GM21619 (cell line): Measurements from ENCODE around the gene FUZ.

ENCODE experiments used
- ATAC-seq: cut with Tn5 transposase; IDR thresholded peaks from one replicate; pipeline ENCODE4 v1.9.1; 2021; ENCODE audit not compliant: unreplicated experiment

The FUZ gene

GRCh38 chr19:49851456-49852259 lies 38.6 kb upstream of the FUZ start:
- ATAC-seq, result no peak

GRCh38 chr19:49850487-49851342 lies 37.6 kb upstream of the FUZ start, which contains the start of gene PTOV1:
Gene PTOV1, plus strand, starts transcription at chr19:49851159.
- ATAC-seq, result peak; percentile 61

- ATAC-seq, result no peak
Observed at GRCh38 chr19:49850221-49850486, 37.1 kb upstream of the FUZ start.

DNA sequence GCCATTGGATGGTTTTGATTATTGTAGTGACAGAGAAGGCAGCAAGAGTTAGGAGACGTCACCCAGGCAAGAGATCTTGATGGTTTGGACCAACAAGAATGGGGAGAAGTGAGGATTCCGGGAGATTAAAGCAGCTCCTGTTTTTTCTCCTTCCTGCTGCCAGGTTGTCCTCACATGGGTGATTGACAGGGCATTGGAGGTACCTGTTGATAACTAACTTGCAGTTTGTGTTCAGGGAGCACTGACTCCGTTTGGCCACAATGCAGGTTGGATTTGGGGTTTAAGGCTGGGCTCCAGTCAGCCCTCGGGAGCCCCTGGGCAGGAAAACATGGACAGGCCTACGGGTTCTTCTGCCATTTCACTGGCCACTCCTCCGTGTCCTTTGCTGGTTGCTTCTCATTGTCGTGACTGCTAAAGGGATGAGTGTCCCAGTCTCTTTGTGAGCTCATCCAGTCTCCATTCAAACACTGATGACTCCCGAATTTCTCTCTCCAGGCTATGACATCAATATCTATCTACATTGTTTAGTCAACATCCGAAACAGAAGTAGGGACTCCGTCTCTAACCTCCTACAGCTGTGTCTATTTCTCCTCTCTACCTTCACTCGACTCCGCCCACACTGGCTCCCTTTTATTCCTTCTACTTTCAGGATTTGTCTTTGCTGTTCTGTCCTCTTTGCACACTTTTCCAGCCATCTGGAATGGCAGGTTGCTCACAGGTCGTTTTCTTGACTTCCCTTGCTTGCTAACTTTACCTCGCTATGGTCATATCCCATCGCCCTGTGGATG lies 36.5 kb upstream of the FUZ start:
- no peak for ATAC-seq

DNA sequence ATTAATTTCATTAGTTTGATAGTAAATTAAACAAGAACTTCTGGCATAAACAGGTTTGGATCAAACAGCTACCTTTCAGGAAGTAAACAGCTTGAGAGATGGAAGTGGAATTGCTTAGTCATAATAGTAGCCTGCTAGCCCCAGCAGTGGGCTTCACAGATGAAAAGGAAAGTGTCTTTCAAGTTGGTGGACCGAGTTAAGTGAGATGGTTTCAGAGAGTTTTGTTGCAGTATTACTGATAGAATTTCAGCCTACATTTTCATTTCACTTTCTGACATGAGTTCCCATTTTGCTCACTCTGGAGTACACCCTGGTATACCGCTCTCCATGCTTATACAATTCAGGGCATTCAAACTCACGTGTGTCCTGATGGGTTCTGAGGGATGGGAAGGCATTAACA lies 35.8 kb upstream of the FUZ start:
- ATAC-seq, result no peak

DNA sequence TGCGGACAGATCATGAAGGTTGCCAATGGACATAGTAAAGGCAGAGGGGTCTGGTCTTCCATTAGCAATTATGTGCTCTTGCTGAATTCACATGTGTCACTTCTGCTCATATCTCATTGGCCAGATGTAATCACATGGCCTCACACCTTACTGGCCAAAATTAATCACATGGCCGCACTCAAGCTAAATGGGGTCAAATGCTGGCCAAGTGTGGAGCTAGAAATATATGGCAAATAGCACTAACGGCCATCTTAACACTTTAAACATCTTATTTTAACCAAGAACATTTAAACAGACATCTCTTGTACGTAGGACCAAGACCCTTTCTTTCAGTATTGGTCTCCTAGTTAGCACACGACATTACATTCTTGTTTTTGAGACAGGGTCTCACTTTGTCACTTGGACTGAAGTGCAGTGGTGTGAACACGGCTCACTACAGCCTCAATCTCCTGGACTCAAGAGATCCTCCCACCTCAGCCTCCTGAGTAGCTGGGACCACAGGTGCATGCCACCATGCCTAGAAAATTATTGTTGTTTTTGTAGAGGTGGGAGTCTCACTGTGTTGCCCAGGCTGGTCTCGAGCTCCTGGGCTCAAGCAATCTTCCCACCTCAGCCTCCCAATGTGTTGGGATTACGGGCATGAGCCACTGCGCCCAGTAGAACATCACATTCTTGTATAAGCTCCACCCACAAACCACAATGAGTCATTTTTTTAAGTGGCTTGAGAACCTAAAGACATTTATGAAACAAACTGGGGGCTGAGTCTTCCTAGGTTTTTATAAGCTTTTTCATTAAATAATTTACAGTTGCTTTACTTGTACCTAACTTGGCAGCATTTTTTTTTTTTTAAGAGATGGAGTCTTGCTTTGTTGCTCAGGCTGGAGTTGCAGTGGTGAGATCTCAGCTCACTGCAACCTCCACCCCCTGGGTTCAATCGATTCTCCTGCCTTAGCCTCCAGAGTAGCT lies 34.9 kb upstream of the FUZ start:
- no peak for ATAC-seq

DNA sequence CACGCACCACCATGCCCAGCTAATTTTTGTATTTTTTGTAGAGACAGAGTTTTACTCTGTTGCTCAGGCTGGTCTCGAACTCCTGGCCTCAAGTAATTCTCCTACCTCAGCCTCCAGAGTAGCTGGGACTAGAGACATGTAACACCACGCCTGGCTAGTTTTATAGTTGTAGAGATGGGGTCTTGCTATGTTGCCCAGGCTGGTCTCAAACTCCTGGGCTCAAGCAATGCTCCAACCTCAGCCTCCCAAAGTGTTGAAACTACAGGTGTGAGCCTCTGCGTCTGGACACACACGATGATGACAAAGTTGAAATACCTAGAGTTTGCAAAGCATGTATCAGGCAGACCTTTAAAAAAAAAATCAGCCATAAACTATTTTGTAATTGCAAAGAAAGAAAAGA lies 33.3 kb upstream of the FUZ start:
- ATAC-seq, result no peak

DNA sequence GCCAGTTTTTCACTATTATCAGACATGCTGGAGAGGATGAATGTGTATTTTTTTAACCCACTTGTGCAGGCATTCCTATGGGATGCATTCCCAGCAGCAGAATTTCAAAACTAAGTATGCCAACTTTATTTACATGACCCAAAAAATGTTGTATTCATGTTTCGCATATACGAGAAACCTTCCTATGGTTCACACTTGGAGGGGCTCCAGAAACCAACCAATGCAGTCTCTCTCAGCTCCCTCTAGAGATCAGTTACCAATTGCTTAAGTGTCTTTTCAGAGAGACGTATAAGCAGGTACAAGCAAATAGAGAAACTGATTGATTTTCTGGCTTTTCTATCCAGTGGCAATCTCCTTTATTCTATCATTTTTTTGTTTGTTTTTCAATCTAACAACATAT lies 32.3 kb upstream of the FUZ start:
- no peak for ATAC-seq

DNA sequence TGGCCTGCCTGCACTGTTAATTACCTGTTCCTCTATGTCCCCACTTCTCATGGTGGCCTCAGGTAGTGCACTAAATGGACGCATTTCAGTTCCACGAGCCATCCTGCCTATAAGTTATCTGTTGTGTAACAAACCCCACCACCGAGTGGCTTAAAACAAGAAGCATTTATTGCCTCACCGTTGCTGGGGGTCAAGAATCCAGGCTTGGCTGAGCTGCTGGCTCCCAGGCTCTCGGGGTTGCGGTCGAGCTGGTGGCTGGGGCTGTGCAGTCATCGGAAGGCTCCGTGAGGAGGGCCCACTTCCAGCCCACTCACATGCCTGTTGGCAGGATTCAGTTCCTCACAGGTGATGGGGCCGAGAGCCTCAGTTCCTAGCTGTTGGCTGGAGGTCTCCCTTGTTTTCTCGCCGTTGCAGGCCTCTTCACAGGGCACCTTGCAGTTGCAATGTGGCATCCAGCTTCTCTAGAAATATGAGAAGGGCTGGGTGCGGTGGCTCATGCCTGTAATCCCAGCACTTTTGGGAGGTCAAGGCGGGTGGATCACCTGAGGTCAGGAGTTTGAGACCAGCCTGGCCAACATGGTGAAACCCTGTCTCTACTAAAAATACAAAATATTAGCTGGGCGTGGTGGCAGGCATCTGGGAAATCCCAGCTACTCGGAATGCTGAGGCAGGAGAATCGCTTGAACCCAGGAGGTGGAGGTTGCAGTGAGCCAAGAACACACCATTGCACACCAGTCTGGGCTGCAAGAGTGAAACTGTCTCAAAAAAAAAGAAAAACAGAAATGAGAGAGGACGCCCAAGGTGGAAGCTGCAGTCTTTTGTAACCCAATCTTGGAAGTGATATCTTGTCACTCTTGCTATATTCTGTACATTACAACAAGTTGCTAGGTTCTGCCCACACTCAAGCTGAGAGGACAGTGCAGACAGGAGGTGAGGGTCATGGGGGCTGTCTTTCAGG lies 31.3 kb upstream of the FUZ start:
- no peak for ATAC-seq

GRCh38 chr19:49843265-49843664 lies 30.2 kb upstream of the FUZ start:
- no peak for ATAC-seq

DNA sequence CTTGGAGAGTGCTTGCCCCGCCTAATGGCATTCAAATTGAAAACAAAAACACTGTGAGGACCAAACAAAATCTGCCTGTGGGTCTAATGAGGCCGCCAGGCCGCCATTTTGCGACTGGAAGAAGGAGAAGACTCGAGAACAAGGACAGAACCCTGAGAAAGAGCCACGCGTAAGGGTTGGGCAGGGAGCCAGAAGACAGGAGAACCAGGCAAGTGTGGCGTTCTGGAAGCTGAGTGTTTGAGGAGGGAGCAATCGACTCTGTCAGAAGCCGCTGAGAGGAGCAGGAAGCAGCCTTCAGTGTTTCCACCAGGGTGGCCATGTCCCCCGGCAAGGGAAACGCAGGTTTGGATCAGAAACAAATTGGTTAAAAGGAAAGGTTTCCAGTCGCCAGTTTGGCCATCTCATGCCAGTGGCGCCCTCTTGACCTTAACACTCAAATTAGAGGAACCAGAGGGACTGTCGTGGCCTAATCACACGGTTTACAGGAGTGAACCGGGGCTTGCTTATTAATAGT lies 27.7 kb upstream of the FUZ start:
- ATAC-seq, result no peak

- no peak for ATAC-seq
Observed at GRCh38 chr19:49840321-49840720, 27.2 kb upstream of the FUZ start.

DNA sequence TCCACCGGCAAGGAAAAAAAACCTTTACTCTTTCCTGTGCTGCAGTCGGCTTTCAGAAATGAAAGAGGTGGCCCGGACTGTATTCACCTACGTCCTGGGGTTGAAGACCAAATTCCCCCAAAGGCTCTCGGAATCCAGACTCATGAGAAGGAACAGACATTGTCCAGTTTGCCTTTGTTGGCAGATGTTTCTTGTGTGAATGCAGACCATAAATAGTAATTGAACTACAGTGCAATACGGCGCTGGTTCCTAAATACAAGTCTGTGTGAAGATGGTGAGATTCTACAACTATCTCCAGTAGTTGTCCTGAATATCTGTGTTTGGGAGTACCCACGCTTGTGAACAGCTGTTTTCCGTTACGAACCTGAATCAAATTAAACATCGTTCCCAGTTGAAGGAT lies 26.6 kb upstream of the FUZ start:
- ATAC-seq, result no peak

DNA sequence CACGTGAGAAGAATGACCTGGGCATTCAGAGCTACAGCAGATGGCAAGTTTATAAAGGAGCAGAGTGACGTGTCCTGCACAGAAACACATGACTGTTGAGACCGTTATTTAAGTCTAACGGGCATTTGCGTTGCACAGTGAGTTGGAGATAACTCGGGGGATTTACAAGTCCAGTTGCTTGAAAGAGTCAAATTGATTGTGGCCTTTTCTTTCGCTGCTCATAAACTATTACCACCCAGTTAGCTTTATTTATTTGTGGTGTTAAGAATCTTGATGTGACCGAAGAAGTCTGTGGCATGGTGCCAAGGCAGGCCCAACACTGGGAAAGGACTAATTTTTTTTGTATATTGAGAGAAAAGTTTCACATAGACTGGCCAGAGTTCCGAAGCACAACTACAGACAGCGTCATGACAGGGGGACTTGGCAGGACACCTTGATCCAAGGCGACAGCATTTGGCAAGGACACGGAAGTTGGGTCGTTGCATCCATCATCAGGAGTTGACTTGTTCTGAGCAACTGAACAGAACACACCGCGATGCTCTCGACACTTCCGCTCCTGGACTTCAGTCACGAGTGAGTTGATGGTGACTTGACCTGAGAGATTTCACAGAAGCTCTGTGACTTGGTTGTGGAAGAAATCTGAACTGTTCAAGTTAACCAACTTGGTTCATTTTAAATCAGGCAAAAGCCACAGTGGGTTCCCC lies 25.9 kb upstream of the FUZ start:
- ATAC-seq, result no peak

DNA sequence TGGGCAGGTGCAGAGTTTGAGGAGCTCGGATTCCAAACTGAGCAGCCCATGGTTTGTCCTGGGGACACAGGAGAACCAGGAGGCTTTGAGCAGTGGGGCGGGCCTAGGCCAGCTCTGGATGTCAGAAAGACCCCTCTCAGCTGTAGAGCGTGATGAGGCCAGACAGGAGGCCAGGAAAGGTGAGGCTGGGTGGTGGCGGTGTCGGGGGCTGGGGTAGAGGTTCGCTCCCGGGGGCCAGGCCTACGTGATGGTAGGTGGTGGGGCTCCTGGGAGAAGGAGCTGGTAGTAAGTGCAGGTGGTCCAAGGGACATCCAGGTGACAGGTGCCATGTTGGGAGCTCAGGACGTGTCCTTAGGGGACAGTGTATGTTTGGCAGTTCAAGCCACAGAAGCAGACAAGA lies 24.3 kb upstream of the FUZ start:
- ATAC-seq, result no peak

DNA sequence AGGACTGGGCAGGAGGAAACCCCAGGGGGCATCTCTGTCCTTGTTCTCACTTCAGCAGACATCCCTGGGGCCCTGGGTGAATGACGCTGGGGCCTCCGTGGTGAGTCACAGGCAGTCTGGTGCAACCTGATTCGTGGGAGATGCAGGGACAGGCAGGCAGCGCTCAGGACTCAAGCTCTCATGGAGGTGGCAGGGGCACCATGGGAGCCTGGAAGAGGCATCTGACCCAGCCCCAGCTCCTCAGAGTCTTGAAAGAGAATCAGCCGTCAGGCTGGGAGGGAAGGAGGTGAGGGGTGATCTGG lies 23.9 kb upstream of the FUZ start:
- no peak for ATAC-seq

- no peak for ATAC-seq
Observed at GRCh38 chr19:49836176-49837008, 23.3 kb upstream of the FUZ start.

DNA sequence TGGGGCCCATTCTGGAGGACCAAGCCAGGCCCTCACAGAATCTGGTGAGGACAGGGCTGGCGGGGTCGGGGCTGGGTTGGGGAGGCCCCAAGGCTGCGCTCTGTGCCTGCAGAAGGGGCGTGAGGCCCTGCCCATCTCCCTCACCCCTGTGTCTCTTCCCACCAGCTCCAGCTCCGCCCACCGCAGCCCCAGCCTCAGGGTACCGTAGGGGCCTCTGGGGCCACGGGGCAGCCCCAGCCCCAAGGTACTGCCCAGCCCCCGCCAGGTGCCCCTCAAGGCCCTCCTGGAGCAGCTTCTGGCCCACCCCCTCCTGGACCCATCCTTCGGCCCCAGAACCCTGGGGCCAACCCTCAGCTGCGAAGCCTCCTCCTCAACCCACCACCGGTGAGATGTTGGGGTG lies 22.5 kb upstream of the FUZ start:
- ATAC-seq, result no peak
